OCI-LY7 (cell line): ENCODE results near the gene DIS3. TPM values are rescaled to one million over a fixed set of nuclear protein-coding genes. Genes with fewer than 3 reads are reported as not detected.
"Not testable (repeated sequence)": the region's sequence is repeated elsewhere in the genome, so short reads cannot be mapped to it uniquely, and the experiment has no call there.

ENCODE experiments used
- BruUV-seq: library from RNA; stranded (reverse); fragments of 400-500 nt; replicated peaks from 2 replicates; lab custom pipeline; 2021; lab: Mats Ljungman, UMichigan
- CTCF ChIA-PET: fragments of 300-600 bp; sonication (Branson Sonifier 250); formaldehyde crosslinking; loops from one replicate; lab custom pipeline; 2022; ENCODE audit warnings: antibody characterized with exemption; ENCODE audit not compliant: unreplicated experiment; lab: Charles Lee
- POLR2A ChIA-PET: fragments of 300-600 bp; sonication (Branson Sonifier 250); formaldehyde crosslinking; loops from one replicate; lab custom pipeline; 2022; ENCODE audit warnings: antibody characterized with exemption; lab: Charles Lee
- DNase-seq: peaks from one replicate; pipeline ENCODE4 v3.0.0-alpha.2; 2015; ENCODE audit warnings: low spot score
- H2AFZ ChIP-seq: fragments of 200-600 bp; sonication (generic), shearing (Covaris generic); 2 replicates; pipeline ENCODE4 v1.6.1; 2014; ENCODE audit warnings: mild to moderate bottlenecking, antibody characterized with exemption, low read length, moderate library complexity
- H3K27ac ChIP-seq: fragments of 200-600 bp; sonication (generic); 2 replicates; pipeline ENCODE4 v1.5.1; 2014; ENCODE audit warnings: mixed run types, low read depth, mild to moderate bottlenecking, moderate library complexity, low read length, inconsistent platforms; ENCODE audit not compliant: poor library complexity, severe bottlenecking
- H3K36me3 ChIP-seq: fragments of 200-600 bp; sonication (generic); 2 replicates; pipeline ENCODE4 v1.6.1; 2014; ENCODE audit warnings: mild to moderate bottlenecking, antibody characterized with exemption, low read length, moderate library complexity, mixed read lengths; ENCODE audit not compliant: insufficient read depth
- H3K4me1 ChIP-seq: fragments of 200-600 bp; sonication (generic); 2 replicates; pipeline ENCODE4 v1.5.1; 2014; ENCODE audit warnings: mild to moderate bottlenecking, low read length; ENCODE audit not compliant: insufficient read depth, poor library complexity, severe bottlenecking
- H3K4me2 ChIP-seq: fragments of 200-600 bp; sonication (generic); 2 replicates; pipeline ENCODE4 v1.6.1; 2014; ENCODE audit warnings: mild to moderate bottlenecking, low read length
- H3K4me3 ChIP-seq: fragments of 200-600 bp; sonication (generic); 2 replicates; pipeline ENCODE4 v1.5.1; 2014; ENCODE audit warnings: mild to moderate bottlenecking, low read depth, low read length; ENCODE audit not compliant: poor library complexity, severe bottlenecking
- H3K79me2 ChIP-seq: fragments of 200-600 bp; sonication (generic); 2 replicates; pipeline ENCODE4 v1.6.1; 2016; ENCODE audit warnings: low read depth, mild to moderate bottlenecking, low read length, moderate library complexity, mixed read lengths; ENCODE audit not compliant: insufficient read depth
- H3K9me2 ChIP-seq: fragments of 200-600 bp; sonication (generic); 2 replicates; pipeline ENCODE4 v1.6.1; 2016; ENCODE audit warnings: mild to moderate bottlenecking, low read length, mixed read lengths; ENCODE audit not compliant: insufficient read depth
- H3K9me3 ChIP-seq: fragments of 200-600 bp; sonication (generic); 2 replicates; pipeline ENCODE4 v1.6.1; 2014; ENCODE audit warnings: mild to moderate bottlenecking, mixed run types, low read length, mixed read lengths
- H4K20me1 ChIP-seq: fragments of 200-600 bp; sonication (generic); 2 replicates; pipeline ENCODE4 v1.6.1; 2014; ENCODE audit warnings: mild to moderate bottlenecking, antibody characterized with exemption, low read length, moderate library complexity, mixed read lengths; ENCODE audit not compliant: insufficient read depth
- EZH2phosphoT487 ChIP-seq: fragments of 200-600 bp; sonication (generic); IDR thresholded peaks from 2 replicates; pipeline ENCODE4 v1.6.1; 2018; ENCODE audit warnings: low read depth, borderline replicate concordance, mild to moderate bottlenecking, mixed run types, antibody characterized with exemption, low read length, moderate library complexity, mixed read lengths
- intact Hi-C: fragments of 100-400 bp; cut with micrococcal nuclease; formaldehyde crosslinking; loops from one replicate; pipeline ENCODE4 v1.10.0; 2022; ENCODE audit not compliant: unreplicated experiment
- small RNA-seq: library from RNA; depleted of rRNA; stranded (forward); fragments of <200 nt; gene quantifications from one replicate; pipeline ENCODE3, GENCODE V24; 2014
- total RNA-seq, 2 experiments: library from RNA; depleted of rRNA in 1 of 2; stranded (reverse); fragments of >200 nt in 1 of 2; shearing (Covaris generic) in 1 of 2; gene quantifications; 2 replicates each; pipeline ENCODE4 v1.2.3, GENCODE V29; 2014 to 2022
- TF ChIP-seq, protein P1 (sequence below): fragments of 200-600 bp; sonication (generic); conservative IDR thresholded peaks from 2 replicates; pipeline ENCODE4 v1.5.1; 2014; ENCODE audit warnings: mild to moderate bottlenecking, antibody characterized with exemption, low read length, moderate library complexity, mixed read lengths

The DIS3 gene
- total RNA-seq, 2 experiments from 2014 or later, result 30.6 to 44.3 TPM

DNA sequence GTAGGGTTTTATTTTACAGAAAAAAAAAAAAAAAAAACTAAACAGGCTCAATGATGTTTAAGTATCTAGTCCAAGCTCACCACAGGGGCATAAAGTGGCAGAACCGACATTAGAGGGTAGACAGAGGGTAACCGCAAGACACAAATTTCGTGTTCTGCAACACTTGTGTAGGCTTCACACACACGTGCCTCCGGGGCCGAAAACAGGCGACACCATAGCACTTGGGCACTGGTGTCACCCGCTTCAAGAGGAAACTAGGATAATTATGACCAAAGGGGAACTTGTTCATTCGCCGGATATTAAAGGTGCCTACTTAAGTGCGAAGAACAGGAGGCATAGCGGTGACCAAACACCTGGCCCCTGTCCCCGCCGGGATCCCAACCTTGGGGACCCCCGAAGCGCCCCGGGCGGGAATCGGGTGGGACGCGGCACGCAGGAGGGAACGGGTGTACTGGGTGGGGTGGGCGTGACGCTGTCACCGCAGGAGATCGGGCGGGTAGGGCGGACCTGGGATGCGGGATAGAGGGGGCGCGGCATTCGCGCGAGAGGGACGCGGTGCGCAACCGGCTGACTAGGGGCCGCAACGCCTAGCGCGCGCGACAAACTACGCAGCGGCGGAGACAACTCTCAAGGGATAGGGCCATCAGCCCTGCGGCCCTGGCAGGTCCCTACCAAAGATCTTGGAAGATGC lies 54.8 kb downstream of the DIS3 start:
- no peaks in the 10 kb centered on the region for H3K9me2 ChIP-seq
- ChIA-PET CTCF (no interaction called here), POLR2A (interaction anchor here (0.7 kb wide), 2 partner anchors 14 to 1446 kb away, joined by 3 to 4 read pairs; no protein-coding TSS in a partner anchor)
- peaks cover 37% of the 10 kb centered on the region for H3K4me1 ChIP-seq
- H3K27ac ChIP-seq, result peak overlapping the region; percentile 76
- H2AFZ ChIP-seq, result peak overlapping the region; percentile 41; the same call in 1 of the 2 replicates
- intact Hi-C loops, result loop anchor here (2.0 kb wide), 1 partner anchor 56 kb away; the partner anchor contains the start of gene PIBF1
- peaks cover 95% of the 10 kb centered on the region for H3K79me2 ChIP-seq
- H3K4me3 ChIP-seq, result peak overlapping the region; percentile 100
- peaks cover 68% of the 10 kb centered on the region for H3K36me3 ChIP-seq
- BruUV-seq, result no TSS peak
- peaks cover 15% of the 10 kb centered on the region for H3K9me3 ChIP-seq
- H4K20me1 ChIP-seq, result peaks cover 23% of the 10 kb centered on the region
- DNase-seq, result peak; percentile 70
- TF ChIP-seq, protein P1, sequence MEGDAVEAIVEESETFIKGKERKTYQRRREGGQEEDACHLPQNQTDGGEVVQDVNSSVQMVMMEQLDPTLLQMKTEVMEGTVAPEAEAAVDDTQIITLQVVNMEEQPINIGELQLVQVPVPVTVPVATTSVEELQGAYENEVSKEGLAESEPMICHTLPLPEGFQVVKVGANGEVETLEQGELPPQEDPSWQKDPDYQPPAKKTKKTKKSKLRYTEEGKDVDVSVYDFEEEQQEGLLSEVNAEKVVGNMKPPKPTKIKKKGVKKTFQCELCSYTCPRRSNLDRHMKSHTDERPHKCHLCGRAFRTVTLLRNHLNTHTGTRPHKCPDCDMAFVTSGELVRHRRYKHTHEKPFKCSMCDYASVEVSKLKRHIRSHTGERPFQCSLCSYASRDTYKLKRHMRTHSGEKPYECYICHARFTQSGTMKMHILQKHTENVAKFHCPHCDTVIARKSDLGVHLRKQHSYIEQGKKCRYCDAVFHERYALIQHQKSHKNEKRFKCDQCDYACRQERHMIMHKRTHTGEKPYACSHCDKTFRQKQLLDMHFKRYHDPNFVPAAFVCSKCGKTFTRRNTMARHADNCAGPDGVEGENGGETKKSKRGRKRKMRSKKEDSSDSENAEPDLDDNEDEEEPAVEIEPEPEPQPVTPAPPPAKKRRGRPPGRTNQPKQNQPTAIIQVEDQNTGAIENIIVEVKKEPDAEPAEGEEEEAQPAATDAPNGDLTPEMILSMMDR, result no peak
- peak overlapping the region; percentile 86 for H3K4me2 ChIP-seq

DNA sequence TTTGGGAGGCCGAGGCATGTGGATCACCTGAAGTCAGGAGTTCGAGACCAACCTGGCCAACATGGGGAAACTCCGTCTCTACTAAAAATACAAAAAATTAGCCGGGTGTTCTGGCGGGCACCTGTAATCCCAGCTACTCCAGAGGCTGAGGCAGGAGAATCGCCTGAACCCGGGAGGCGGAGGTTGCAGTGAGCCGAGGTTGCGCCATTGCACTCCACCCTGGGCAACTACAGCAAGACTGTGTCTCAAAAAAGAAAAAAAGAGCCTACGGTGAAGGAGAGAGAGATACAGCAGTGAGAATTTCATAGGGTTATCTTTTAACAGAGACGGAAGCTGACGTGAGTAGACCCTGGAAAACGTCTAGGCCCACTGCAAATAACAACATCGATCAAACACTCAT lies 55.5 kb downstream of the DIS3 start:
- BruUV-seq, result not testable (repeated sequence)
- DNase-seq, result peak; percentile 7
- POLR2A ChIA-PET, result interaction anchor here (0.7 kb wide), 2 partner anchors 14 to 1349 kb away, joined by 3 read pairs; no protein-coding TSS in a partner anchor

DNA sequence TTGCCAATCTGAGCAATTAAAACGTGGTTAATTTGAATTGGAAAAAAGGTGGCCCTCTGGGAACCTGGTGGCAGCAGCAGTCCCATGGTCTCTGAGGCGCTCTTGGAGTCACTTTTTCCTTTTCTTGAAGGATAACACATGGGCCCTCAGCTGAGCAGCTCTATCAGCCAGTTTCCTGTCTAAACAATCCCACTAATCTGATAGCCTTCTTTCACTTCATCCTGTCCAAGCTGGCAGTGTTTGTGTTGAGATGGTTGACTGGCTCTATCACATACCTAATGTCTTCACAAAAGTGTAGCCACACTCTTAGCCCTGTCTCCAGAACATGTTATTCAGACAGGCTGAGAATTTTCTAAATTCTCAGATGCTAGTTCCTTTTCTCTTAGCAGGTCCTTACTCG lies 64.9 kb downstream of the DIS3 start:
- intact Hi-C loops, result no loop called here
- H3K27ac ChIP-seq, result no peak overlapping the region
- H3K79me2 ChIP-seq, result peaks cover 94% of the 10 kb centered on the region
- H3K9me3 ChIP-seq, result peaks cover 28% of the 10 kb centered on the region; the same call in 1 of the 2 replicates
- H3K36me3 ChIP-seq, result peaks cover 99% of the 10 kb centered on the region
- no peak overlapping the region for H3K4me2 ChIP-seq
- no peaks in the 10 kb centered on the region for H4K20me1 ChIP-seq
- no peak overlapping the region for H2AFZ ChIP-seq
- no peak for TF ChIP-seq EZH2phosphoT487
- TF ChIP-seq, protein P1, result no peak
- POLR2A ChIA-PET, result no interaction called here
- H3K9me2 ChIP-seq, result no peaks in the 10 kb centered on the region
- BruUV-seq, result no TSS peak
- H3K4me3 ChIP-seq, result no peak overlapping the region
- DNase-seq, result no peak
- H3K4me1 ChIP-seq, result no peaks in the 10 kb centered on the region
- CTCF ChIA-PET, result no interaction called here

More for the DNA sequence above, 55.5 kb downstream of the DIS3 start:
- intact Hi-C loops, result loop anchor here (2.0 kb wide), 1 partner anchor 57 kb away; the partner anchor contains the start of gene PIBF1
- CTCF ChIA-PET, H2AFZ ChIP-seq, H3K9me3 ChIP-seq, H3K9me2 ChIP-seq: not testable (repeated sequence)
- peaks cover 24% of the 10 kb centered on the region for H4K20me1 ChIP-seq
- H3K4me1 ChIP-seq, result peaks cover 37% of the 10 kb centered on the region
- H3K4me3 ChIP-seq, result peak overlapping the region; percentile 100
- H3K36me3 ChIP-seq, result peaks cover 68% of the 10 kb centered on the region
- H3K4me2 ChIP-seq, result peak overlapping the region; percentile 86
- H3K27ac ChIP-seq, result peak overlapping the region; percentile 76
- H3K79me2 ChIP-seq, result peaks cover 95% of the 10 kb centered on the region

Small RNA genes lying within 50 kb of the gene (small RNA-seq; reads per million reads assigned to genes)
- 0.16 reads per million for gene RNU6-80P

Other genes starting within 250 kb of the DIS3 start
- 28.3 and 43.3 TPM in 2 replicates for gene MZT1, start 54.3 kb downstream of the DIS3 start, total RNA-seq (2014; rRNA removed; shearing (Covaris generic))
- 50.7 and 53.7 TPM in 2 replicates for gene MZT1, start 54.3 kb downstream of the DIS3 start, total RNA-seq (2022)
- 28.3 and 28.6 TPM in 2 replicates for gene BORA, start 54.0 kb downstream of the DIS3 start, total RNA-seq (2014; rRNA removed; shearing (Covaris generic))
- gene BORA, start 54.0 kb downstream of the DIS3 start, total RNA-seq (2022), result 30.5 and 30.6 TPM in 2 replicates
- gene PIBF1, start 233 bp upstream of the DIS3 start, total RNA-seq (2014; rRNA removed; shearing (Covaris generic)), result 23.2 and 27.6 TPM in 2 replicates
- gene PIBF1, start 233 bp upstream of the DIS3 start, total RNA-seq (2022), result 32.1 and 33.7 TPM in 2 replicates